Measurements from ENCODE around the gene AURKAIP1. TPM values are rescaled to one million over a fixed set of nuclear protein-coding genes. Genes with fewer than 3 reads are reported as not detected.

AURKAIP1 gene
- total and polyA plus RNA-seq, 9 of the 15 experiments (the other 6 are each of a cell fraction or from before 2014, with no cell fraction given) = 7.8 to 478 (median 92.0) TPM

DNA sequence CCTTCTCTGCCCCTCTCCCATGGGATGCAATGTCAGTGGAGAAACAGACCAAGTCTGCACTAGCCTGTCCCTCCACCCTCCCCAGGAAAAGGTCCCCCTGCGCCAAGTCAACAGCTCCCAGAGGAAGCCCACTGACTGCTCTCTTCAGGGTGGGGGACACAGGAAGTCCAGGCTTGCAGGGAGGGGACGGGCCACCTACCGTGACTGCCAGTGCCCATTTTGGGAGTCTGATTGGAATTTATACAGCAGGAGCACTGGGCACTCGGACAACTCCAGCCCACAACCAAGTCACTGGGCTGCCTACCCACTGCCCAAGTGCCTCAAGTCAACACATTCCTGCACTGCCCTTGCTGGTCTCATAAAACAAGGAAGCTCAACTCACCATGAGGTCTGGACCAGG, 18.0 kb upstream of the AURKAIP1 start:
- in situ Hi-C loops (cut with MboI) = no loop called here
- ChIA-PET POLR2A (interaction anchor here (0.5 to 1.3 kb wide), 6 partner anchors 8 to 273 kb away, joined by 3 to 8 read pairs (median 3); no protein-coding TSS in a partner anchor), CTCF (ENCODE audit: low intra/inter-chr PET ratio) (no interaction called here)
- H3K79me2 ChIP-seq (ENCODE audit: control insufficient read depth, insufficient read depth, low read length) = peaks cover 45% of the 10 kb centered on the region
- no peak overlapping the region for H2AFZ ChIP-seq (ENCODE audit: low read depth, low read length)
- no peak for ATAC-seq
- no peaks in the 10 kb centered on the region for H3K9me1 ChIP-seq (ENCODE audit: control insufficient read depth, insufficient read depth, low read length)
- peaks cover 91% of the 10 kb centered on the region for H3K36me3 ChIP-seq (ENCODE audit: control insufficient read depth, insufficient read depth, low read length)
- intact Hi-C loops (cut with micrococcal nuclease) = loop anchor here (10.0 kb wide), 1 partner anchor 122 kb away; the partner anchor contains the start of gene ATAD3A
- no peak overlapping the region for H3K27ac ChIP-seq (ENCODE audit: extremely low read depth, low read depth, low read length)
- no peak overlapping the region for H3K4me2 ChIP-seq (ENCODE audit: insufficient read depth, low read length)
- DNase-seq (ENCODE audit: extremely low read depth in 1 of 4, low spot score in 3 of 4) = peak in 1 of 4 experiments; percentile 11
- no peaks in the 10 kb centered on the region for H3K27me3 ChIP-seq (ENCODE audit: control insufficient read depth in 2 of 2, insufficient read depth in 2 of 2, low read length in 2 of 2)
- FAIRE-seq = no peak
- no peaks in the 10 kb centered on the region for H3K9me3 ChIP-seq (replicated peaks; ENCODE audit: control insufficient read depth, insufficient read depth, low read depth, low read length)
- H3K4me1 ChIP-seq (replicated peaks in 1 of 2; ENCODE audit: control insufficient read depth in 2 of 2, insufficient read depth in 2 of 2, low read length in 2 of 2) = peaks cover 13 to 17% of the 10 kb centered on the region in 2 experiments
- H3K9ac ChIP-seq (ENCODE audit: insufficient read depth in 1 of 2, low read depth in 2 of 2, low read length in 2 of 2) = no peak overlapping the region
- no peak for TF ChIP-seq FOXP1 (CRISPR knock-in tag; IDR thresholded peaks at IDR 0.05)
- peak; percentile 53 for TF ChIP-seq RBFOX2 (IDR thresholded peaks at IDR 0.05; ENCODE audit: low read depth, low read length)
- TF ChIP-seq POLR2AphosphoS5 (IDR thresholded peaks at IDR 0.05; ENCODE audit: control insufficient read depth, insufficient read depth, low read depth, low read length) = 0 out of 2 replicates have a peak, but pooled peaks have one; percentile 39
- no peak for TF ChIP-seq TAF1 (IDR thresholded peaks at IDR 0.05; ENCODE audit: control insufficient read depth, extremely low read depth, insufficient read depth, low read length, severe bottlenecking)
- TF ChIP-seq, protein P1, sequence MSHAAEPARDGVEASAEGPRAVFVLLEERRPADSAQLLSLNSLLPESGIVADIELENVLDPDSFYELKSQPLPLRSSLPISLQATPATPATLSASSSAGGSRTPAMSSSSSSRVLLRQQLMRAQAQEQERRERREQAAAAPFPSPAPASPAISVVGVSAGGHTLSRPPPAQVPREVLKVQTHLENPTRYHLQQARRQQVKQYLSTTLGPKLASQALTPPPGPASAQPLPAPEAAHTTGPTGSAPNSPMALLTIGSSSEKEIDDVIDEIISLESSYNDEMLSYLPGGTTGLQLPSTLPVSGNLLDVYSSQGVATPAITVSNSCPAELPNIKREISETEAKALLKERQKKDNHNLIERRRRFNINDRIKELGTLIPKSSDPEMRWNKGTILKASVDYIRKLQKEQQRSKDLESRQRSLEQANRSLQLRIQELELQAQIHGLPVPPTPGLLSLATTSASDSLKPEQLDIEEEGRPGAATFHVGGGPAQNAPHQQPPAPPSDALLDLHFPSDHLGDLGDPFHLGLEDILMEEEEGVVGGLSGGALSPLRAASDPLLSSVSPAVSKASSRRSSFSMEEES (CRISPR knock-in tag; IDR thresholded peaks at IDR 0.05) = no peak
- no peaks in the 10 kb centered on the region for H4K20me1 ChIP-seq (replicated peaks; ENCODE audit: control insufficient read depth, insufficient read depth, low read length)
- WGBS (ENCODE audit: insufficient coverage, low coverage, missing lambda C conversion rate) = 97% methylated on average over 4 of the region's 4 CpGs
- no TSS peak for BruUV-seq (replicated peaks)
- H3K4me3 ChIP-seq = no peak overlapping the region

Data from K562 (cell line).